IMR-90 (cell line): ENCODE data around the gene EPHA10.

ENCODE experiments used
- BHLHE40 ChIP-seq: fragments of 150-350 bp; IDR thresholded peaks from 2 replicates; pipeline ENCODE4 v1.6.1; 2016; ENCODE audit warnings: mild to moderate bottlenecking, low read depth, low read length
- CEBPB ChIP-seq: IDR thresholded peaks from 2 replicates; pipeline ENCODE4 v1.6.1; 2012; ENCODE audit warnings: low read depth, low read length, improper control_type of control experiment
- CHD1 ChIP-seq: IDR thresholded peaks from 2 replicates; pipeline ENCODE4 v1.6.1; 2012; ENCODE audit warnings: low read depth, low read length, improper control_type of control experiment
- CTCF ChIP-seq: conservative IDR thresholded peaks from 2 replicates; pipeline ENCODE4 v1.5.1; 2012; ENCODE audit warnings: mild to moderate bottlenecking, low read depth, low read length, improper control_type of control experiment
- ELK1 ChIP-seq: fragments of 150-350 bp; IDR thresholded peaks from 2 replicates; pipeline ENCODE4 v1.6.1; 2016; ENCODE audit warnings: low read depth, mild to moderate bottlenecking, low read length, moderate library complexity, borderline replicate concordance
- POLR2A ChIP-seq: IDR thresholded peaks from 2 replicates; pipeline ENCODE4 v1.6.1; 2012; ENCODE audit warnings: mild to moderate bottlenecking, low read depth, low read length
- RCOR1 ChIP-seq: IDR thresholded peaks from 2 replicates; pipeline ENCODE4 v1.6.1; 2012; ENCODE audit warnings: mild to moderate bottlenecking, low read length, improper control_type of control experiment; ENCODE audit not compliant: insufficient replicate concordance
- RFX5 ChIP-seq: IDR thresholded peaks from 2 replicates; pipeline ENCODE4 v1.8.0; 2012; ENCODE audit warnings: low read depth, mild to moderate bottlenecking, low read length, moderate library complexity
- SMC3 ChIP-seq: fragments of 150-350 bp; IDR thresholded peaks from 2 replicates; pipeline ENCODE4 v1.6.1; 2016; ENCODE audit warnings: low read depth, mild to moderate bottlenecking, antibody characterized with exemption, low read length, moderate library complexity
- USF2 ChIP-seq: fragments of 150-350 bp; IDR thresholded peaks from 2 replicates; pipeline ENCODE4 v1.6.1; 2017; ENCODE audit warnings: mild to moderate bottlenecking, antibody characterized with exemption, low read length, low read depth

- no peak for TF ChIP-seq POLR2A
- no peak for TF ChIP-seq CHD1
- TF ChIP-seq CTCF = no peak
- no peak for TF ChIP-seq CEBPB
- no peak for TF ChIP-seq RCOR1
- no peak for TF ChIP-seq SMC3
- TF ChIP-seq ELK1 = no peak
- no peak for TF ChIP-seq BHLHE40
- no peak for TF ChIP-seq USF2
- TF ChIP-seq RFX5 = no peak
These were observed 2.4 kb downstream of the EPHA10 start for GRCh38 chr1:37762516-37762915.
